CD4-positive, CD25-positive, alpha-beta regulatory T cell (primary cell): ENCODE data around the gene S100A10. TPM values are rescaled to one million over a fixed set of nuclear protein-coding genes. Genes with fewer than 3 reads are reported as not detected.
A peak's percentile ranks its signal among the peaks of the same experiment; 100 is the strongest.

Source experiments
- ATAC-seq, 2 donors: fragments of 150-1000 bp; cut with Tn5 transposase; one replicate each; pipeline ENCODE4 v1.10.0; 2021; ENCODE audit warnings: low read depth in 2 of 2, moderate number of reproducible peaks in 2 of 2, moderate library complexity in 1 of 2
- DNase-seq, 3 donors: peaks; one replicate each; pipeline versions ENCODE4 v3.0.0 to v3.0.0-alpha.2; 2012 to 2022; ENCODE audit warnings: mixed read lengths in 1 of 3
- H3K27ac ChIP-seq: one replicate; pipeline ENCODE4 v1.7.0; 2013; ENCODE audit warnings: mild to moderate bottlenecking, low read length; ENCODE audit not compliant: insufficient read depth, poor library complexity, severe bottlenecking
- H3K27me3 ChIP-seq: one replicate; pipeline ENCODE4 v1.7.0; 2013; ENCODE audit warnings: low read length; ENCODE audit not compliant: control insufficient read depth, insufficient read depth
- H3K36me3 ChIP-seq: one replicate; pipeline ENCODE4 v1.7.0; 2013; ENCODE audit warnings: mild to moderate bottlenecking, low read length, moderate library complexity; ENCODE audit not compliant: control insufficient read depth, insufficient read depth
- H3K4me1 ChIP-seq: 2 replicates; pipeline ENCODE4 v1.7.0; 2013; ENCODE audit warnings: mild to moderate bottlenecking, low read length; ENCODE audit not compliant: insufficient read depth, control insufficient read depth, poor library complexity, severe bottlenecking
- H3K4me3 ChIP-seq: one replicate; pipeline ENCODE4 v1.7.0; 2013; ENCODE audit warnings: low read depth, mild to moderate bottlenecking, low read length, moderate library complexity
- H3K9me3 ChIP-seq, 2 experiments: 1 replicate in 1 of 2; 2 replicates in 1 of 2; pipeline ENCODE4 v1.7.0; 2013; ENCODE audit warnings: low read length in 2 of 2, mild to moderate bottlenecking in 1 of 2, moderate library complexity in 1 of 2; ENCODE audit not compliant: control insufficient read depth in 2 of 2
- H3K27ac Mint-ChIP-seq, 3 donors: one replicate each; pipeline ENCODE4 v1.8.0; 2020 to 2022; ENCODE audit warnings: mild to moderate bottlenecking in 3 of 3, mixed read lengths in 3 of 3, moderate library complexity in 2 of 3
- H3K27me3 Mint-ChIP-seq: one replicate; pipeline ENCODE4 v1.8.0; 2022; ENCODE audit warnings: mild to moderate bottlenecking, mixed read lengths
- H3K36me3 Mint-ChIP-seq: one replicate; pipeline ENCODE4 v1.8.0; 2020; ENCODE audit warnings: mixed read lengths
- H3K4me1 Mint-ChIP-seq, 4 donors: one replicate each; pipeline ENCODE4 v1.8.0; 2020 to 2022; ENCODE audit warnings: mixed read lengths in 4 of 4, mild to moderate bottlenecking in 1 of 4
- H3K4me3 Mint-ChIP-seq, 4 donors: one replicate each; pipeline ENCODE4 v1.8.0; 2020 to 2022; ENCODE audit warnings: mild to moderate bottlenecking in 4 of 4, mixed read lengths in 4 of 4, moderate library complexity in 3 of 4
- H3K9me3 Mint-ChIP-seq, 7 donors: one replicate each; pipeline ENCODE4 v1.8.0; 2020 to 2022; ENCODE audit warnings: mixed read lengths in 7 of 7, mild to moderate bottlenecking in 3 of 7, moderate library complexity in 2 of 7
- polyA plus RNA-seq, 4 donors: library from polyadenylated mRNA; unstranded; fragments of 300-500 nt; fragmentation: Illumina TruSeq; gene quantifications; one replicate each; pipeline ENCODE4 v1.2.3, GENCODE V29; 2021
- total RNA-seq: library from RNA; stranded (reverse); gene quantifications from one replicate; pipeline ENCODE4 v1.2.3, GENCODE V29; 2022

Gene S100A10
- total and polyA plus RNA-seq, 5 donors from 2014 or later: 405 to 1,844 (median 1,264) TPM

DNA sequence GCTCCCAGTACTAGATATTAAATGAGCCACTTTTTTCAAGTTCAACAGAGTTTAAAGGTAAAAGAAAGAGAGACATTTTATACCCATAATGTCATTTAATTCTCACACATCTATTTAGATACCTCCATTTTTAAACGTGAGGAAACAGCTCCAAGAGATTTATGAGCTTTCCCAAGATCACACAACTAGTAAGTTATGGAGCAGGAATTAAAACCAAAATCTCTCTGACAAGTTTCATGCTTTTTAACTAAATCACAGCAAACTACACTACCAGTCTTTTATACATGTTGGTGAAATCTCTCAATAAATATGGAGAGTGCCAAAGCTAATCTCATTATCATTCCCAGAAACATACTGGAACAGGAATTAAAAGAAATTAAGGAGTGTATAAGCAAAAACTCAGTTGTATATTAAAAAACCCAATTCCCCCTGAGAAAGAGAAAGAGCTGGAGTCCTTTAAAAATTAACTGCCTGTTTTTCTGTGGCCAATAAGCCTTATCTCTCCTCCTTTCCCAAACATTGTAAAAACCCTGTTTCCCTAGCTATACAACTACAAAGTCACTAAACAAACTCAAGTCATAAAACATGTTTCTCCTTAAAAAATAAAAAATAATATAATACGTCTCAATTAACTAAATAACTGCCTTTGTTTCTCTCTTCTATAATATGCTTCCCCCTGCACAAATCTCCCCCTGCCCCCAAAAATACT is 57.6 kb downstream of the S100A10 start:
- Mint-ChIP-seq H3K9me3 (no peaks in the 10 kb centered on the region), H3K4me1 (peaks cover 0 to 16% (median 7%) of the 10 kb centered on the region in 4 donors), H3K27me3 (peaks cover 4% of the 10 kb centered on the region), H3K4me3 (no peak overlapping the region), H3K27ac (no peak overlapping the region), H3K36me3 (no peaks in the 10 kb centered on the region)
- no peak overlapping the region for H3K4me3 ChIP-seq
- H3K27me3 ChIP-seq: no peaks in the 10 kb centered on the region
- H3K27ac ChIP-seq: no peak overlapping the region
- ATAC-seq (no peak), DNase-seq (no peak)
- H3K9me3 ChIP-seq: no peaks in the 10 kb centered on the region
- no peaks in the 10 kb centered on the region for H3K36me3 ChIP-seq
- peaks cover 6% of the 10 kb centered on the region for H3K4me1 ChIP-seq

GRCh38 chr1:151935154-151935553 is 58.5 kb downstream of the S100A10 start:
- Histone ChIP-seq H3K27ac (no peak overlapping the region), H3K9me3 (no peaks in the 10 kb centered on the region), H3K27me3 (no peaks in the 10 kb centered on the region), H3K36me3 (no peaks in the 10 kb centered on the region), H3K4me1 (peaks cover 6% of the 10 kb centered on the region), H3K4me3 (no peak overlapping the region)
- no peak for DNase-seq
- H3K36me3 Mint-ChIP-seq: no peaks in the 10 kb centered on the region
- no peak for ATAC-seq
- no peak overlapping the region for H3K27ac Mint-ChIP-seq
- no peak overlapping the region for H3K4me3 Mint-ChIP-seq
- no peaks in the 10 kb centered on the region for H3K9me3 Mint-ChIP-seq
- peaks cover 4% of the 10 kb centered on the region for H3K27me3 Mint-ChIP-seq
- H3K4me1 Mint-ChIP-seq: peaks cover 0 to 11% (median 6%) of the 10 kb centered on the region in 4 donors

GRCh38 chr1:151934048-151934493 is 59.6 kb downstream of the S100A10 start:
- no peak overlapping the region for H3K4me3 Mint-ChIP-seq
- ATAC-seq (peak; percentile 82), DNase-seq (peak; percentile 29 to 74 (median 67))
- Histone ChIP-seq H3K4me1 (peaks cover 6% of the 10 kb centered on the region), H3K27me3 (no peaks in the 10 kb centered on the region), H3K36me3 (no peaks in the 10 kb centered on the region), H3K27ac (no peak overlapping the region), H3K4me3 (no peak overlapping the region), H3K9me3 (no peaks in the 10 kb centered on the region)
- H3K36me3 Mint-ChIP-seq: no peaks in the 10 kb centered on the region
- peaks cover 4% of the 10 kb centered on the region for H3K27me3 Mint-ChIP-seq
- peak overlapping the region in 2 of 3 donors; percentile 21 to 59 for H3K27ac Mint-ChIP-seq
- H3K4me1 Mint-ChIP-seq: peaks cover 0 to 10% (median 6%) of the 10 kb centered on the region in 4 donors
- no peaks in the 10 kb centered on the region for H3K9me3 Mint-ChIP-seq

Other genes starting within 250 kb of the S100A10 start
- gene MRPL9, start 230.4 kb downstream of the S100A10 start, total RNA-seq: 87.5 TPM
- 100 to 1,000 TPM; 148 to 179 (median 166) TPM for gene MRPL9, start 230.4 kb downstream of the S100A10 start, polyA plus RNA-seq
- 12.6 TPM for gene TDRKH, start 203.4 kb downstream of the S100A10 start, total RNA-seq
- gene TDRKH, start 203.4 kb downstream of the S100A10 start, polyA plus RNA-seq: 10 to 100 TPM in 3 of 4 donors, 1 to 10 TPM in 1; 9.5 to 18.0 (median 14.3) TPM
- 0.22 TPM for gene LINGO4, start 188.4 kb downstream of the S100A10 start, total RNA-seq
- gene LINGO4, start 188.4 kb downstream of the S100A10 start, polyA plus RNA-seq: under 1 TPM in 2 of 4 donors, not detected in 2; 0.15 to 0.33 TPM
- 6.2 TPM for gene RORC, start 162.1 kb downstream of the S100A10 start, total RNA-seq
- gene RORC, start 162.1 kb downstream of the S100A10 start, polyA plus RNA-seq: 10 to 100 TPM; 10.6 to 16.7 (median 15.1) TPM
- 0.94 TPM for gene C2CD4D, start 154.0 kb downstream of the S100A10 start, total RNA-seq
- 1 to 10 TPM; 1.3 to 4.0 (median 2.8) TPM for gene C2CD4D, start 154.0 kb downstream of the S100A10 start, polyA plus RNA-seq
- gene THEM5, start 140.1 kb downstream of the S100A10 start, total RNA-seq: not detected
- gene THEM5, start 140.1 kb downstream of the S100A10 start, polyA plus RNA-seq: under 1 TPM in 1 of 4 donors, not detected in 3; 0.25 TPM
- gene THEM4, start 84.3 kb downstream of the S100A10 start, total RNA-seq: 69.5 TPM
- 100 to 1,000 TPM in 3 of 4 donors, 10 to 100 TPM in 1; 99.1 to 146 (median 123) TPM for gene THEM4, start 84.3 kb downstream of the S100A10 start, polyA plus RNA-seq
- 80.2 TPM for gene S100A11, start 43.1 kb upstream of the S100A10 start, total RNA-seq
- gene S100A11, start 43.1 kb upstream of the S100A10 start, polyA plus RNA-seq: 100 to 1,000 TPM; 397 to 676 (median 547) TPM
- gene TCHHL1, start 95.2 kb upstream of the S100A10 start, total RNA-seq: not detected
- not detected for gene TCHHL1, start 95.2 kb upstream of the S100A10 start, polyA plus RNA-seq
- gene TCHH, start 121.6 kb upstream of the S100A10 start, total RNA-seq: not detected
- not detected for gene TCHH, start 121.6 kb upstream of the S100A10 start, polyA plus RNA-seq
- not detected for gene RPTN, start 165.4 kb upstream of the S100A10 start, total RNA-seq
- gene RPTN, start 165.4 kb upstream of the S100A10 start, polyA plus RNA-seq: not detected
- not detected for gene HRNR, start 230.3 kb upstream of the S100A10 start, total RNA-seq
- not detected for gene HRNR, start 230.3 kb upstream of the S100A10 start, polyA plus RNA-seq